Activated T-helper 17 cell treated with anti-CD3 and anti-CD28 coated beads, Interleukin-2, amount 50 U/mL, for 72 hours (primary cell): ENCODE measurements around the gene PSMA5. TPM values are rescaled to one million over a fixed set of nuclear protein-coding genes. Genes with fewer than 3 reads are reported as not detected.
"Not testable (repeated sequence)": the region's sequence is repeated elsewhere in the genome, so short reads cannot be mapped to it uniquely, and the experiment has no call there.

Experiments used
- ATAC-seq: fragments of 150-1000 bp; cut with Tn5 transposase; replicated peaks from 2 replicates; pipeline ENCODE4 v1.10.0; 2021; ENCODE audit warnings: mild to moderate bottlenecking, moderate library complexity
- H3K27ac Mint-ChIP-seq: one replicate; pipeline ENCODE4 v1.8.0; 2022; ENCODE audit warnings: mixed read lengths
- H3K27me3 Mint-ChIP-seq: one replicate; pipeline ENCODE4 v1.8.0; 2022; ENCODE audit warnings: mixed read lengths
- H3K36me3 Mint-ChIP-seq: one replicate; pipeline ENCODE4 v1.8.0; 2022; ENCODE audit warnings: low read depth, mild to moderate bottlenecking, mixed read lengths
- H3K4me1 Mint-ChIP-seq: one replicate; pipeline ENCODE4 v1.8.0; 2022; ENCODE audit warnings: mixed read lengths
- H3K4me3 Mint-ChIP-seq: one replicate; pipeline ENCODE4 v1.8.0; 2022; ENCODE audit warnings: mild to moderate bottlenecking, mixed read lengths
- H3K9me3 Mint-ChIP-seq: one replicate; pipeline ENCODE4 v1.8.0; 2022; ENCODE audit warnings: mixed read lengths
- total RNA-seq, 2 donors: library from RNA; stranded (reverse); gene quantifications; one replicate each; pipeline ENCODE4 v1.2.3, GENCODE V29; 2022

The PSMA5 gene
- total RNA-seq, 2 donors from 2014 or later, result 106 to 198 TPM

DNA sequence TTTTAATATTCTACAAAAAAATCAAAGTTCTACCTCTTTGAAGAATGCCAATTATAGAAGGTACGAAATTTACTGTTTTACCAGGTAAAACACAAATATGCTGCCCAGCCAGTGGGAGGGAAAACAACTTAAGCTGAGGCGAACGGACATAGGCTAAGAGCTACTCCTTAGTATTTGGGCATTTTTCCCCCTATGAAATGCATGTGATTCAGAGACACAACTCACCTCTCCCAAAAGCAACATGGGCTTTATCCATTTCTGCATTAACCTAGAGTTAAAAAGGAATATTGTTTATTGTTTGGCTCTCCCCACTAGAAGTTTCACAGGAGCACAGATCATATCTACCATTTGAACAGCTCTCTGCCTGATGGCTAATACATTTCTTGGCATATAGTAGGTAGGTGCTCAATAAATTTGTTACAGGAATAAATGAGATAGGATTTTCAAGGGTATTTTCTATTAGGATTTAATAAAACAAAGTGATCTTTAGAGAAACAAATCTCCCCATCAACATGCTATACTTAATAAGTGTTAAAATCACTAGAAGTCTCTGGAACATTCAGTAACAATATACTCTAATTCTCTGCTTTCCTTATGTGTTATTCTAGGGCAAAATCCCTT lies 26.1 kb downstream of the PSMA5 start:
- Mint-ChIP-seq H3K36me3 (peaks cover 70% of the 10 kb centered on the region), H3K4me3 (no peak overlapping the region), H3K4me1 (peaks cover 10% of the 10 kb centered on the region), H3K27ac (no peak overlapping the region), H3K9me3 (no peaks in the 10 kb centered on the region), H3K27me3 (peaks cover 26% of the 10 kb centered on the region)
- no peak for ATAC-seq

DNA sequence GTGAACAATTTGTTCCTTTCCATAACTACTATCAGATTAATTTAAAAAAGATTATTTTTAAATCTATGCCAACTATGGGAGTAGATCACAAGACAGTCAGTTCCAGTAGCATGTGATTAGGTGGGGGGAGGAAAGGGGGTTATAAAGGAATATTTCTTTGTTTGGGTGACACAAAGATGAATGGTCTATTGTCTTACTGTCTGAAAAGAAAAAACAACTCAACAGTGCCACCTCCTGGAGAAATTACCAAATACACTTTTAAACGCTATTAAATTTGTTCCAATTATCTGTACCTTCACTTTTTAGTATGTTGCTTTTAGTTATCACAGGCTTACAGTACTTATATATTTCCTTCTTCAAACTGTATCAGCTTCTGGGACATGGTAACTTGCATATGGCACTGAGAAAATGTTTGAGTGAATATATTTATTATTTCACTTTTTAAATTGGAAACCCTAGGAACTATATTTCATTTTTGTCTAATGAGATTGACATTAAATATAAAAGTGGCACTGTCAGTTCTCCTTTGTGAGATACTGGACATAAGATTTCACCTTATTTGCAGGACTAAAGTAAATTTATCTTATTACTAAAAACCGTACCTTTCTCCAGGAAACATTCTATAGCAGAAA lies 26.8 kb downstream of the PSMA5 start:
- Mint-ChIP-seq H3K27ac (no peak overlapping the region), H3K4me1 (peaks cover 4% of the 10 kb centered on the region), H3K9me3 (no peaks in the 10 kb centered on the region), H3K27me3 (peaks cover 32% of the 10 kb centered on the region), H3K36me3 (peaks cover 63% of the 10 kb centered on the region), H3K4me3 (no peak overlapping the region)
- peak; percentile 59 for ATAC-seq

DNA sequence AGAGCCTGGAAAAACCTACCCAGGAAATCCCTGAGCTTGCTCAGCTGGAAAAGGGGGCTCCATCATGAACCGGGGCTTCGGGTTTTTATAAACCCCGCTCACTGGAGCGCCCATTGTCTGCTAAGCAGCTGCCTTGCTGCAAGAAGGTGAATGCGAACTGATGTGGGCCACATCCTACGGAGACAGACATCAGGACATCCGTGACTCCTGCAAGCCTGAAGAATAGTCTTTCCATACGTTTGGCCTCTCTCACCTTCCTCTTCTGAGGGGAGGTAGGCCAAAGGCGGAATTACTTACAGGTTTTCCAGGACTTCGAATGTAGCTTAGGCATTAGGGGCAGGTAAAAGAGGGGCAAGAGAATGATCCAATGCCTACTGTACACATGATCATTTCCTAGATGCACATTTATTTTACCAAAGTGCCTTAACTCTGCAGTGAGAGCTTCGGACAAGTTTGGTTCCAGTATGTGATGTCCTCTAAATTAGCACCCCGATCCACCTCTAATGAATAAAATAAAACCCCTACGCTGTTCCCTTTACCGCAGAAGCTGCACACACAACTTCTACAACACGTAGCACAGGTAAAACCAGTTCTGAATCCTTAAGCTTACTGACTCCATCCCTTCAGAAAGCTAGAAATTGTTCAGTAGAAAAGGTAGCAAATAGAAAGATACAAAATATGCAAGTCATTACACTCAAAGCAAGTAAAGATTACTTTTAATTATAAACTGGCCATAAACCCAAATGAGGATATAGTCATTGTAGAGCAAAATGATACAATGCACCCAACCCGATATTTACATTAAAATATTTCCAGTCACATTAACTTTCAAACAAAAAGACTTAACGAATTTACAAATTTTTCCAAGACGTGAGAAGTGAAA lies 27.7 kb downstream of the PSMA5 start:
- peaks cover 4% of the 10 kb centered on the region for H3K4me1 Mint-ChIP-seq
- peak overlapping the region; percentile 69 for H3K4me3 Mint-ChIP-seq
- ATAC-seq, result no peak
- peaks cover 55% of the 10 kb centered on the region for H3K36me3 Mint-ChIP-seq
- H3K27ac Mint-ChIP-seq, result no peak overlapping the region
- H3K27me3 Mint-ChIP-seq, result peaks cover 32% of the 10 kb centered on the region
- H3K9me3 Mint-ChIP-seq, result no peaks in the 10 kb centered on the region

DNA sequence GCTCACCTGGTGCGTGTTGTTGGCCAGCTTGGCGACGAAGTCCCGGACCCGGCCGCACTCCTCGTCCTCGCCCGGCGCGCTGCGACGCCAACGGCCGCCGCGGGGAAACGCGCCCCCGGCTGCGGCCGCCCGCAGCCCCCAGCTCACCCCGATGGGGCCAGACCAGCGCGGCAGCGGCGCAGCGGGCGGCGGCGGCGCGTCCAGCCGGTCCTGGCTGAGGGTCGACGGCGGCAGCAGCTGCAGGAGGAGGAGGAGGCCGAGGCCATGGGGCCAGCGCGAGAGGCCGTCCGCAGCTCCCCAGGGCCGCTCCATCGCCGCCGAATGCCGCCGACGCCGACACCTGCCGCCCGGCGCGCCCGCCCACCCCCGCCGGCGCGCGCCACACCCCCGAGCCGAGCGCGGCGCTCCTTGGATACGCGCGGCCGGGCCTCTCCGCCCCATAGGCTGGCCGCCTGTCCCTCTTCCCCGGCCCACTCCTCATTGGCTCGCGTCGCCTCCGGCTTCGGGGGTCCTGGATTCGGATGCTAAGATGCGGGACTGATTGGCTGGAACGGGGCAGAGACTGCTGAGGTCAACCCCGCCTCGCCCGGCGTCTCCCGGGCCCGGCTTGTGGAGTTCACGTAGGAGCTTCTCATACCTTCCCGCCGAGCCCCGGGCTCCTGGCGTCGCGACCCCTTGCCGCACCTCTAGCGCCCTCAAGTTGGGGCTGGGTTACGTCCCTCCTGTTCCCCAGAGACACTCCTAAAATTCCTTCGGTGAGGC lies 28.5 kb downstream of the PSMA5 start, which contains the start of gene SORT1:
Gene SORT1 (minus strand): TSS at position 338 of the 762 bp plus-strand sequence. CDS start 26 bp downstream, at position 312.
- Mint-ChIP-seq H3K4me1 (peaks cover 4% of the 10 kb centered on the region), H3K27me3 (peaks cover 37% of the 10 kb centered on the region), H3K27ac (no peak within 1 kb of the TSS), H3K36me3 (peaks cover 46% of the 10 kb centered on the region), H3K4me3 (peak within 1 kb of the TSS; percentile 73), H3K9me3 (no peaks in the 10 kb centered on the region)
- ATAC-seq, result peak; percentile 89

DNA sequence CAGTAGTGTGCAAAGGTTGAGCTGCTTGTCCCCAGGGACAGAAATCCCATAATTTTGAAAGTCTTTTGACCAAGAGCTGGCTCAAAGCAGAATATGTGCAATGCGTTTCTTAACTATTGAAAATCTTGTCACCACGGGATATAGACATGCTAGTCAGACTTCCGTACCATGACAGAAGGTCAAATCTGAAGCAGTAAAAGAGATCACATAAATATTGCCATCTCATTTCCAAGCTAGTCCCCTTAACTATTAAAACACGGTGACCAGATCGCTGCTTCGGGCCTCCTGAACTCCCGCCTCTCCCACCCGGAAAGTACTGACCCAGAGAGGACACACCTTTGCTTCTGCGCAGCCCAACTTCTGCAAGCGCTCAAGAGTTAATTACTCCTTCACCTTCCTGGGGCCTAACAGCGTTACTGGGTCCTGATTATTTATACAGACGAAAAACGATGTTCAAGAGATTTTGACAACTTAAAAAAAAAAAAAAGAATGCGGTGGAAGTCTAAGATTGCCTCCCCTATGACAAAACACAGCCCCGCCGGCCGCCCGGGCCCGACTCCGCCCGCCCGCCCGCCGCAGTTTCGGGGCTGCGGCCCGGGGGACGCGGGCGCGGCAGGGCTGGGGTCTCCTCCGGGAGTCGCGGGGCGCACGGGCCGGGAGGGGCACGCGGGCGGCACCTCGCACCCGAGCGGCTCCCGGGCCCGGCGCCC lies 29.2 kb downstream of the PSMA5 start:
- no peak for ATAC-seq
- no peak overlapping the region for H3K27ac Mint-ChIP-seq
- peaks cover 42% of the 10 kb centered on the region for H3K27me3 Mint-ChIP-seq

DNA sequence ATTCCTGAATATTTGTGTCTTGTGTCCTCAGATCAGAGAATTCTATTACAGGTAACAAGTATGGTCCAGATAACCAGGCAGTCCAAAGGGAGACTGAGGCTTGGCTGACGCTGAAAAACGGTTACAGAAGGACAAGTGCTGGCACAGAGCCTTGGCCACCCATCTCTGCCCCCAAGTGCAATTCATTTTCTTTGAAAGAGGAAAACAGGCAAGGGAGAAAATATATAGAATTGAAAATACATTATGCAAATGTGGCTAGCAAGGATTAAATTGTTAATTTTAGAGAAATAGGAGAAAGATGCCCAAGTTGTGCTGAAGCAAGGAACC lies 29.8 kb downstream of the PSMA5 start:
- peaks cover 4% of the 10 kb centered on the region for H3K4me1 Mint-ChIP-seq
- H3K4me3 Mint-ChIP-seq, result peak overlapping the region; percentile 73
- H3K36me3 Mint-ChIP-seq, result peaks cover 34% of the 10 kb centered on the region
- H3K27ac Mint-ChIP-seq, result no peak overlapping the region
- no peak for ATAC-seq
- no peaks in the 10 kb centered on the region for H3K9me3 Mint-ChIP-seq
- peaks cover 42% of the 10 kb centered on the region for H3K27me3 Mint-ChIP-seq

More for the DNA sequence above, 29.2 kb downstream of the PSMA5 start:
- H3K9me3 Mint-ChIP-seq, result no peaks in the 10 kb centered on the region
- peak overlapping the region; percentile 73 for H3K4me3 Mint-ChIP-seq
- peaks cover 4% of the 10 kb centered on the region for H3K4me1 Mint-ChIP-seq
- H3K36me3 Mint-ChIP-seq, result peaks cover 39% of the 10 kb centered on the region

DNA sequence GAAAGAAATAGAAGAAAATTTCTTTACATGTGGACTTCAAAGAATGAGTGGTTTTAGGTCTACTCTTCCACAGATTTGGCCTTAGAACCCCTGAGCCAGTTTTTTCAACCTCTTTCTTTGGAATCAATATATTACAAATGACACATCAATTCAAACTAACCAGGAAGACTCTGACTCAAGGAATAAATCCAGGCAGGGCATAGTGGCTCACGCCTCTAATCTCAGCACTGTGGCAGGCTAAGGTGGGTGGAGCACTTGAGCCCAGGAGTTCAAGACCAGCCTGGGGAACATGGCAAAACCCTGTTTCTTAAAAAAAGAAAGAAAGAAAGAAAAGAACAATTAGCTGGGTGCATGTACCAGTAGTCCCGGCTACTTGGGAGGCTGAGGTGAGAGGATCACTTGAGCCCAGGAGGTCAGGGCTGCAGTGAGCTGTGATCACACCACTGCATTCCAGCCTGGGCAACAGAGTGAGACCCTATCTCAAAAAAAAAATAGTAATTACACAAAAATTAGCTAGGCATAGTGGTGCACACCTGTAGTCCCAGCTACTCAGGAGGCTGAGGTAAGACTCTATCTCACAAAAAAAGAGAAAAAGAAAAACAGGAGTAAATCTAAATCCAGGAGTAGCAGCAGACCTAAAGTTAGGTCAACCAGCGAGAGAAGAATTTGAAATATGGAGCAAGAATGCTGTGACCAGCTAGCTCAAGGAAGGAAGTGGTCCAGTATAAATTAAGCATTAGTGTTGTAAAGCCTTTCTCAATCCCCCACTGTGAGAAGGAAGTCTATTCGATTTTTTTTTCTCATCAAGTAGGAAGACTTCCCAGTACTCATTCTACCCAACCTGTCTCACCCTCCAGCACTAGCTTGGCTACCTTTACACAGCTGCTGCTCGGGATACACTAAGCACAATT lies 30.4 kb downstream of the PSMA5 start:
- Mint-ChIP-seq H3K4me3 (peak overlapping the region; percentile 73), H3K4me1 (peaks cover 4% of the 10 kb centered on the region), H3K36me3 (peaks cover 27% of the 10 kb centered on the region), H3K27ac (no peak overlapping the region), H3K9me3 (no peaks in the 10 kb centered on the region), H3K27me3 (peaks cover 42% of the 10 kb centered on the region)
- no peak for ATAC-seq

DNA sequence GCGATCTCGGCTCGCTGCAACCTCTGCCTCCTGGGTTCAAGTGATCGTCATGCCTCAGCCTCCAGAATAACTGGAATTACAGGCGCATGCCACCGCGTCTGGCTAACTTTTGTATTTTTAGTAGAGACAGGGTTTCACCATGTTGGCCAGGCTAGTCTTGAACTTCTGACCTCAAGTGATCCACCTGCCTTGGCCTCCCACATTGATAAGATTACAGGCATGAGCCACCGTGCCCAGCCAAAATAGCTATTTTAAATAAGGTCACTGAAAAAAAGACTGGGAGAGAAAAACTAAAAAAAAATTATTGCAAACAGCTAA lies 31.0 kb downstream of the PSMA5 start:
- H3K27ac Mint-ChIP-seq, H3K4me1 Mint-ChIP-seq, ATAC-seq, H3K4me3 Mint-ChIP-seq, H3K9me3 Mint-ChIP-seq: not testable (repeated sequence)
- peaks cover 21% of the 10 kb centered on the region for H3K36me3 Mint-ChIP-seq
- peaks cover 44% of the 10 kb centered on the region for H3K27me3 Mint-ChIP-seq

DNA sequence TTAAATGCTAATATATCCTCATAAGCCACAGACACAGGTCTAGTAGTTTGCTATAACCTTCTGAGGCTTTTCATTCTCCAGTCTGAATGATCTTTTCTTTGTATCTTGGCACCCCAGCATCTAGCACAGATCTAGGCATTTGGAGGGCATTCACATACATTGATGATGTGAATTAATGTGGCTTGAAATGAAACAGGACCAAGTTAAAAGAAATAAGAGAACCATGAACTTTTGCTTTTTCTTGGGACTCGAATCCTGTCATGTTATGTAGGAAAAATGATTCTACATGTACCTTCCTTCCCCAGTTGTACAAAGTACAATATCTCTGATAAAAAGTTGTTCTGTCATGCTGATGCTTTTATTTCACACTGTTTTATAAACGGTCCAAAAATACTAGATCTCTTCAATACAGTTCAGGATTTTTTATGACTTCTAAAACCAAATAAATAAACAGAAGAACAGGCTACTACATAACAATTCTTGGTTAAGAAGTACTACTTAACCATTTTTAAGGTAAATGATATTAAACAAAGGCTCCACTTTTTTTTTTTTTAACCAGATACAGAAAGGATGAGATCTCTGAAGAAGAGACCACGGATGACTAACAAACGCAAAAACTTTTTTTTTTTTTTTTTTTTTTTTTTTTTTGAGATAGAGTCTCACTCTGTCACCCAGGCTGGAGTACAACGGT lies 31.5 kb downstream of the PSMA5 start:
- H3K4me1 Mint-ChIP-seq, result peaks cover 4% of the 10 kb centered on the region
- no peak for ATAC-seq
- peaks cover 49% of the 10 kb centered on the region for H3K27me3 Mint-ChIP-seq
- peaks cover 16% of the 10 kb centered on the region for H3K36me3 Mint-ChIP-seq
- no peaks in the 10 kb centered on the region for H3K9me3 Mint-ChIP-seq
- no peak overlapping the region for H3K4me3 Mint-ChIP-seq
- H3K27ac Mint-ChIP-seq, result no peak overlapping the region

DNA sequence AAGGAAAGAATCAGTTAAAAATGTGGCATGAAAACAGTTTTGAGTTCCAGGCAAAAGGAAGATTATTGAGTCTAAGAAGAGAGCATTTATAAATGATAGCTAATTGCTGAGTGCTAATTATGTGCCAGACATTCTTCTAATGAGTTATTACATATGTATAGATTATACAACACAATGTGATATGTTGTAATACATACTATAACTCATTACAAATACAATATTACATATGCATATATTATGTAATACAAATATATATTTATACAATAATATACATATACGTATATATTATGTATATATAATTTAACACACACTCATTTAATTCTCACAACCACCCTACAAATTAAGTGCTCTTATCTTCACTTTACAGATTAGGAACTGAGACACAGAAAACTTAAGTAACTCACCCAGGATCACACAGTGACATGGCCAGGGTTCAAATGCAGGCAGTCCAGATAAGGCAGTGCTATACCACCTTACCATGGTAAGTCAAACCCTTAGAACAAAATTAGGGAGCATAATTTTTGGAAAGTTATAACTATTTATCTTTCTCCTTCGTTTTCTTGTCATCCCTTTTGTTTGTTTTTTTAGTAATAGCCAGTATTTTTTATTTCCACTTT lies 32.5 kb downstream of the PSMA5 start:
- Mint-ChIP-seq H3K27ac (no peak overlapping the region), H3K9me3 (no peaks in the 10 kb centered on the region), H3K4me3 (no peak overlapping the region), H3K27me3 (peaks cover 54% of the 10 kb centered on the region), H3K4me1 (peaks cover 4% of the 10 kb centered on the region), H3K36me3 (peaks cover 12% of the 10 kb centered on the region)
- ATAC-seq, result no peak

DNA sequence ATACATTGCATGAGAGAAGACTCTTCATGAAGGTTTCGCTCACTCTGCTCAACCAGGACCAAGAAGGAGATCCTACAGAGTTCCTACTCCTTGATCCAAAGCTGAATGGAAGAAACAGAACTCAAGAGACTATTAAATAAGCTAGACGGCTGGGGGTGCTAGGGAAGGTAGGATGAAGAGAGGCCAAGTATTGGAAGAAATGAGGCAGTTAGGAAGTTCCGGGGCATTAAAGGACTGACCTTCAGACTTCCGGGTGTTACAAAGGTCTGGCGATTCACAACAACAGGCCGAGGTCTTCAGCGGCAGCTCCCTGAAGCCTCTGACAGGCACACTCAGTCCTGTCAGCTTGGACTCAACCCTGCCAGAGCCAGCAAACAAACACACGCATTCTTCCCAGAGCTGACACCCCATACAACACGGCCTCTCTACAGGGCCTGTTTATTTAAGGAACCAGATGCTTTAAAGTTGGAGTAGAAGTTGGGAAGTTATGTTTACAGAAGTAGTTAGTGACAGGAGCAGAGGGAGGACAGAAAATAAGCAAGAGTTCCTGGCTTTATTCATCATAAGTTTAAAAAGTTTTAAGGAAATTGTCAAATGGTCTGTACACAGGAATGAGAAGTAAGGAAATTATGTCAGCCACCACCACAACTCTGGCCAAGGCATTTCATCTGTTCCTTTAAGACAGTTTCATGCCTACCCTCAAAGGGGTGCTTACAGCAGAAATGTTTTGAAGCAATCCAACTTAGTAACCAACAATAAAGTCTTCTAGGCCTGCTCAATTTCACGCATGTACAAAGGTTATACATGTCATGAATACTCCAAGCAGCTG lies 33.2 kb downstream of the PSMA5 start:
- no peak for ATAC-seq
- peaks cover 5% of the 10 kb centered on the region for H3K36me3 Mint-ChIP-seq
- H3K27ac Mint-ChIP-seq, result no peak overlapping the region
- peaks cover 4% of the 10 kb centered on the region for H3K4me1 Mint-ChIP-seq
- no peak overlapping the region for H3K4me3 Mint-ChIP-seq
- H3K27me3 Mint-ChIP-seq, result peaks cover 50% of the 10 kb centered on the region
- H3K9me3 Mint-ChIP-seq, result no peaks in the 10 kb centered on the region
